Stimulated activated CD8-positive, alpha-beta memory T cell treated with anti-CD3 and anti-CD28 coated beads, Interleukin-15, amount 100 ng/mL, for 48 hours (primary cell): ENCODE data around the gene GTF3A.
A peak's percentile ranks its signal among the peaks of the same experiment; 100 is the strongest.

ENCODE experiments used
- DNase-seq, 2 donors: peaks; one replicate each; pipeline ENCODE4 v3.0.0-alpha.2; 2020; ENCODE audit warnings: low read depth in 2 of 2

GTF3A gene

GRCh38 chr13:27448308-27448707 is 23.9 kb downstream of the GTF3A start:
- no peak for DNase-seq

- DNase-seq: no peak
These were observed 24.7 kb downstream of the GTF3A start for GRCh38 chr13:27449081-27449603.

DNA sequence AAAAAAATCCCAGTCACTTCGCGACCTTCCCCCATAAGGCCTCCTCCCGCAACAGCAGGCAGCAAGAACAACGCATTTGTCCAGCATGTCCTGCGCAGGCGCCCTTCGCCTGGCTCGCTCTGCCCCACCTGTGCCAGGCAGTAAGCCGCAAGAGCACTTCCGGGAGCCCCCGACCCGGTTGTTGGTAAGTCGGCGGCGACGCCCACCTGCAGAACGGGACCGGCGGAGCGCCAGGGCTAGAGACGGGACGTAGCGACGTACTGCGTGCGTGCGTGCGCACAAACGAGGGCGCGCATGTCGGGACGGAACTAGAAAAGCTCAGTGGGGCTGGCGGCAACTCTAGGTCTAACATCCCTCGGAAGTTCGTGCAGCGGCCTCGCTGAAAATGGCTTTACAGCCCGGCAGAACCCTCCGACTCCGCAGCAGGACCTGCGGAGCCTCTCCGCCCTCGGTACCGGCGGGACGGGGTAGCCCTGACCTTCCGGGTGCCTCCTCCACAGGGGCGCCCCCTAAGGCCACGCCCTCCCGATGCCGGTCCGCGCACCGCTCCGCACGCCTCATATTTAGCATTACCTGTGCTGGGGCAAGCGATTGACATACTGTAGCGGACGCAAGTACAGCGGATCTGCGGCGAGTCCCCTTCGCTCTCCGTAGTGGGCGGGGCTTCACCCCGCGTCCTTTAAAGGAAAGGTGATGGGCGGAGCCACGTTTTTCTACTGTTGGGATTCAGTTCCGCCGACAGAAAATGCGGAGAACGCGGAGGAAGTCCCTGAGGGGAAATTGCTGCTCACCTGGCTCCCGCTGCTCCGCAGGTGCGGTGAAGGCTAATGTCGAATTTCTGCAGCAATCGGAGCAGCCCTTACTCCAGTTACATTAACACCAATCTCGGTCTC is 25.8 kb downstream of the GTF3A start, which contains the start of gene MTIF3:
Gene MTIF3 (minus strand): TSS at position 629 of the 893 bp plus-strand sequence. CDS start 10,116 bp downstream, outside the sequence.
- DNase-seq: peak; percentile 92 to 97

DNA sequence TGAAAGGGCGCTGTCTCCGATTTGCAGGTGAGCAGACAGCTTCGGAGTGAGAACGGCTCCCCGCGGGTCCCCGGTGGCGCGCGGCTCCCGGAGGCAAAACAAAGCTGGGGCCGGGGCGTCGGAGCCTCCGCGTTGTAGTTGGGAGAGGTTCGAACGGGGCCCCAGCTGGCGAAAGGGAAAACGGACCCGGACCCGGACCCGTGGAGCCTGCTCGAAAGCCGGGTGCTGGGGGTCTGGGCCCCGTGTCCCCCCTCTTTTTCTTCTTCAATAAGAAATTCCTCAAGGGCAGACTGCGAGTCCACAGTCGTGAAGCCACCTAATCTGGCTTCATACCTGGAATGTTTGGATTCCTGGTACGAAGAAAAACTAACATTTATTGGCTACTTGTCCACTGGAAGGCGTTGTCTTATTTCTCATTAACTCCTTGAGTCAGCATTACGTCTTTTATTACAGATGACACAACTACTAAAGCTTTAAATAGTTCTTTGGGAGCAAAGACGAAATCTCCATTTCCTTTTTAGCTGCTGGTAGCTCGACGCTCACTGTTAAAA is 26.6 kb downstream of the GTF3A start:
- no peak for DNase-seq

- no peak for DNase-seq
These were observed 31.0 kb downstream of the GTF3A start for GRCh38 chr13:27455331-27455855.

DNA sequence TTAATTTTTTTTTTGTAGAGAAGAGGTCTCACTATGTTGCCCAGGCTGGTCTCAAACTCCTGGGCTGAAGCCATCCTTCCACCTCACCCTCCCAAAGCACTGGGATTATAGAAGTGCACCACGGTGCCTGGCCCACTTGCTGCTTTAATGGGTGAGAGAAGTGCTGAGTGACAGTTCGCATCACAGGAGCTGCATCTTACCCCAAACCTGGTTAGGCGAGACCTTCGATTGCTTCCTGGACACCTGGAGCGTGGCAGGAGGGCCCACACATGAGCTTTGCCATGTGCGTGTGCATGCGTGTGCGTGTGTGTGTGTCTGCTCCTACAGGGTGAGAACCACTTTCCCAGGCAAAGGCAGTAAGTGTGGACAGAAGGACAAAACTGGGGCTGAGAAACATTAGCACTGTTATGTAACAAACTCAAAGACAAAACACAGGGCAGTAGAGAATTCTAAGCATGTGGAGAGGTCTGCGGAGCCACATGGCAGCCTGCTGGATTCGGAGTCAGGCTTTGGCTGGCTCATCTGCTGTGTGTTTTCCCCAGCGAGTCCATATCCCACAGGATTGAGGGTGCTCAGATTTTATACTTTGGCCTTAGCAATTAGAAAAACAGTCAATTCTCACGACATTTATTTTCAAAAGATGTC is 37.6 kb downstream of the GTF3A start:
- no peak for DNase-seq

- no peak for DNase-seq
These were observed 39.1 kb downstream of the GTF3A start for GRCh38 chr13:27463500-27463899.

- no peak for DNase-seq
These were observed 41.2 kb downstream of the GTF3A start for GRCh38 chr13:27465611-27466010.

DNA sequence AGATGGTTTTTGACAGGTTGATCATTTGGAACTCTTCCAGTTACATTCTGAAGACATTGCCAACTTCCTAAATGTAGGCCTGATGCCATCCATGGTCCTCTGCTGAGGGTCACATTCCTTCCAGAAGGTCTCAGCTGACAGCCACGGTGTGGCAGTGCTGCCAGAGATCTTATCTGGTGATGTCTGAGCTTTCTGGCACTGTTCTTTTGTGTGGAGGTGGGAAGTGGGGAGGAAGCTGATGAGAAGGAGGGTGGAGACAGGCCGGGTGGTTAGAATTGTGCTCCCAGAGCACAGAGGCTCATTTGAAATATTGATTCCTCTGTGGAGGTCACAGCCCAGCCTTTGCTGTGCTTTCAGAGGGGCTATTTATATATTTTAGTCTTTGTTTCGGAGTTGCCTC is 42.1 kb downstream of the GTF3A start:
- DNase-seq: no peak

GRCh38 chr13:27470075-27470820 is 45.8 kb downstream of the GTF3A start:
- DNase-seq: no peak

GRCh38 chr13:27472441-27472840 is 48.0 kb downstream of the GTF3A start:
- no peak for DNase-seq

- DNase-seq: no peak
These were observed 48.5 kb downstream of the GTF3A start for GRCh38 chr13:27472941-27473340.

GRCh38 chr13:27474751-27475268 is 50.4 kb downstream of the GTF3A start:
- no peak for DNase-seq

- no peak for DNase-seq
These were observed 52.7 kb downstream of the GTF3A start for GRCh38 chr13:27476943-27477703.

DNA sequence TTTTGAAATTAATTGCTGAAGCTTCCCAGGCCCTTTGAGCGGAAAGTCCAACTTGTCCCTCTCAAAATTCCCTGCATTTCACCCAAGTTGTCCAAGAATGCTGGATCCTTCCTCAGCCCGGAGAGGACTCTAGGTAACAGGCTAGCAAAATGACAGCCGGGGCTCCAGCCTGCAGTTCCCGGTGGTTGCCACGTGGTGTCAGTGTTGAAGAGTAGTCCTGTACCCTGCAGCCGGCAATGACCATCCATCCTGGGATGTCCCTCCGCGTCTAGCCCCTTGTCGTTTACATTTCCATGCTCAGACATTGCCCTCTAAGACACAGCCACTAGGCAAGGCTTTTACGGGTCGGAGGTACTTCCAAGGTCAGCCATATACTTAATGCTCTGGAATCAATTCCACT is 57.3 kb downstream of the GTF3A start:
- no peak for DNase-seq

DNA sequence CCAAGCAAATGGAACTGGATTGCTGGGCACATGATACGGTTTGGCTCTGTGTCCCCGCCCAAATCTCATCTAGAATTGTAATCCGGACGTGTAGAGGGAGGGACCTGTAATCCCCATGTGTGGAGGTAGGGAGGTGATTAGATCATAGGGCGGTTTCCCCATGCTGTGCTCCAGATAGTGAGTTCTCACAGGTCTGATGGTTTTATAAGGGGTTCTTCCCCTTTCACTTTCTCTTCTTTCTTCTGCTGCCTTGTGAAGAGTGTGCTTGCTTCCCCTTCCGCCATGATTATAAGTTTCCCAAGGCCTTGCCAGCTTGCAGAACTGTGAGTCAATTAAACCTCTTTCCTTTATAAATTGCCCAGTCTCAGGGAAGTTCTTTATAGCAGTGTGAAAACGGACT is 58.6 kb downstream of the GTF3A start:
- DNase-seq: no peak

- no peak for DNase-seq
These were observed 59.0 kb downstream of the GTF3A start for GRCh38 chr13:27483421-27483820.
